NCI-H2107 treated with DMSO at 0.1 percent for 48 hours (cell line): ENCODE data around the gene MOSPD2.
A peak's percentile ranks its signal among the peaks of the same experiment; 100 is the strongest.

Experiments
- DNase-seq: peaks from one replicate; lab custom pipeline; 2025; ENCODE audit not compliant: unreplicated experiment; lab: John Stamatoyannopoulos, UW

MOSPD2 gene

DNA sequence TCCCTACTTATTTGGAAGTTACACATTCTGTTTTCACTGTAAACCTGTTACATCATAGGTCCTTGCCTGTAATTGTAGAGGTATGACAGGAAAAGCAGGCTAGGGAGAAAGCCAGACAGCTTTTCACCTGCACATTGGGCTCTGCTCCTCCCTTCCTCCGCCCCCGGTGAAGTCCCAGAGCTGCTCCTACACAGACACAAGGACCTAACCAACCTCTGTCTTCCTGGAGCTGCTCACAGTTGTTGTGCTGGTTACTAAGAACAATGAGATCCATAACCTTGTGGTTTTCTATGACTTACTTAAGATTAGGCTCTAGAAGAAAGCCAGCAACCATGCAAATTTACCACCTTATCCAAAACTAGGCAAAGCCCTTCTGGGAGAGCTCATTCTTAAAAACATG, 40.0 kb downstream of the MOSPD2 start:
- DNase-seq = no peak

DNA sequence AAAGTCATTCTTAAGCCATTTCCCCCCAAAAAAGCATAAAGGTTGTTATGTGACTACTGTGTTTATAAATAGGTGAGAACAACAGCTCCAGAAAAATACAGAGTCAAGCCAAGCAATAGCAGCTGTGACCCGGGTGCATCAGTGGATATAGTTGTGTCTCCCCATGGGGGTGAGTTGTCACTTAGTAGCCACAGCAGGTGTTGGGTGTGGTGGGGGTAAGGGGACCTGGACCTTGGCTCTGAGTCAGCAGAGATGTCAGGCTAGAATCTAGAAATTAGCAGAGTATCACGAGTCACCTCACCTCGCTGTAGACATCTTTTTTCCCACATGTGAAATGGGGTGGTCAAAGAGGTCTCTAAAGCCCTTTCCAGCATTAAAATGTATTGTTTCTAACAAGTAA, 42.4 kb downstream of the MOSPD2 start:
- no peak for DNase-seq

DNA sequence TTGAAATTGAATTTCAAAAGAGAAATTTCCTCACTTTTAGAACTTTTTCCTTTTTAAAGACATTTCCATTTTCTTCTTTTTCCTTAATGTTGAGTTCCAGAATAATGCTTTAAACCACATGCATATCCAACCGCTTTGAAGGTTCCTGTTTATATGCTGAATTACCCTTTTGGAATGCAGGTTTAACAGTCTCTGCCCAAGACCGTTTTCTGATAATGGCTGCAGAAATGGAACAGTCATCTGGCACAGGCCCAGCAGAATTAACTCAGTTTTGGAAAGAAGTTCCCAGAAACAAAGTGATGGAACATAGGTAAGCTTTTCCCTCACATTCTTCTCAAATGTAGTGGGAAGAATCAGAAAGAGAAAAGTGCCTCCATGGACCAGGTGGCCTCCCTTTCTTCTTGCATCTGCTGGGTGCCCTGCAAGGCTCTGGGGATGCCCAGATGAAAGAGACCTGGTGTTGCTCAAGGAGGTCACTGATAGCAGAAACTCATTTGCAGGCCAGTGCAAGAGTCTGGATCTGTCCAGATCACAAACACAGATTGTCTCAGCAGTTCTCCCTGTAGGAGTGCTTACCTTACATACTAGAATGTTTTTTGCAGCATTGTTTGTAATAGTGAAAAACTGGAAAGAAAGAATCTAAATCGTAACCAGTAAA, 42.9 kb downstream of the MOSPD2 start:
- DNase-seq = no peak

DNA sequence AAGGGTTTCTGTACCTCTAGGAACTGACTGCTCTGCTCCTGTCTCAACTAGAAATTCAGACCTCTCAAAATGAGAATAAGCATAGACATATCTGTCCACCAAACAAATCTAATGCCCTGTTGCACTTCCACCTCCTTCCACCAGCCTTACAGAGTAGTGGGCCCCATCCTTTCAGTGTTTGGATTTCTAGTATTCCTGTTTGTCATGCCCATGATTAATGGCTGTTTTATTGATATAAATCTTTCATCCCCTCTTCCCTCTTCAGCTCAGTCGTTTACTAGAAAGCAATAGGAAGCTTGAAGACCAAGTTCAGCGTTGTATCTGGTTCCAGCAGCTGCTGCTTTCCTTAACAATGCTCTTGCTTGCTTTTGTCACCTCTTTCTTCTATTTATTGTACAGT, 46.2 kb downstream of the MOSPD2 start:
- DNase-seq = no peak

DNA sequence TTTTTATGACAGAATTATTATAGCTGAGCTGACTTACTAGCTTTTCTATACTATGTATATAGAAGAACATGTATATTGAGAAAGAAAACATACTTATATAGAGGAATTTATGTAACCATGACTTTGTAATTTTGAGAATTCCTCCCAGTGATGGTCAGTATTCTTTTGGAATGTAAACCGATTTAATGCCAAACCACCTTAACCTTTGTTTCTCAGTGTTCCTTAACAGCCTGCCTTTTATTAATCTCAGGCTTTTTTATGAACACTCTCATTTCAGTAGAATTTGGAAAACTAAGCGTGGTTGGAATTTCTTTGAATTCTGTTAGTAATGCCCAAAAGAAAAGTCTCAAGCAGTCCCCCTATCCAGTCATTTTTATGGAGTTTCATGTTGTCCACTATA, 47.0 kb downstream of the MOSPD2 start:
- DNase-seq = no peak

DNA sequence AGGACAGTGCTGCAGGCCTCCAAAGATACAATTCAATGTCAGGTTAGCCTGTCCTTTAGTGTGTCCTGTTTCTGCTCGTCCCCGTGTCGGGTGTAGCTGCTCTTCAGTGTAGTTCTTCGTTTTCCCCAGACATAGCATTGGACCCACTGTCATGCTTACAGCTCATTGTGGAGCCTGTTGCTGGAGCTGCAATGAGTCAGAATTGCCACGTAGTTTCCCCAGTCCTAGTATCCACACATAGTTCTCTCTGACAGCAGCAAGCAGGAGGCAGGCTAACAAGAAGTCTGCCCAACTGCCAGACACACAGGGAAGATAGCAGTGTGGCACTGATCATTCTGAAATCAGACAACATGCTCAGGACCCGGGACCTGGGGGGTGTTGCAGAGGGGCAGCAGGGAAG, 49.2 kb downstream of the MOSPD2 start:
- DNase-seq = no peak

DNA sequence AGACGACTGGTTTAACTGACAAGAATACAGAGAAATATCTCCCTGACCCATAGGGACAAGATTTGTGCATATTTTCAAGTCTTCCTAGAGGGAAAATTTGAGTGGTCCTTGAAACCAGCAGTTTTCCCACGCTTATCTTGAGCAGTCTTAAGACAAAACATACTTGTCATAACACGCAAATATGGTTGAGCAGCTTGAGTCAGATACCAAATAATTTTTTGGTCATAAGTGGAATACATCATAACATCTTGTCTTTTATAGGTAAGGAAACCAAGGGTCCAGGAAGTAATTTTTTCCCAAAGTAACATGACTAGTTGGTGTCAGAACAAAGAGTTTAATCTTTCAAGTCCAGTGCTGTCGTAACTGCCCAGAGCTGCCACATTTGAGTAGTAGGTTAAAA, 50.5 kb downstream of the MOSPD2 start:
- DNase-seq = no peak

DNA sequence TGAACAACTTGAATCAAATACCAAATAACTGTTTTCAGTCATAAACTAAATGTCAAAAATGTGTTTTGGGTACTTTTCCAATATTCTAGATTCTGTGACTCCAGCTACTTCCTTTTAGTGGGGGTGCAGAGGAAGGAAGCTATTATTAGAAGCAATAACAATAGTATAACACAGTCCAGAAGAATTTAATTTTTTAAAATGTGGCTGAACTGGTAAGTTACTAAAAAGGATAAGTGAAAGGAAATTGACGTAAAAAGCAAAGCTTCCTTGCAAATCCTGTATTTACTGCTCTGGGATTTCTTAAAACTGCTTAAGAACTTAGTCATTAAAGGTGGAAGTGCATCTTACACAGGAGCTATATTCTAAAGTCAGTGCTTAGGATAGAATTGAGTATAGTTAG, 53.2 kb downstream of the MOSPD2 start:
- DNase-seq = no peak

- peak; percentile 17 for DNase-seq
Measured at GRCh38 chrX:14927401-14927800, 54.2 kb downstream of the MOSPD2 start.

DNA sequence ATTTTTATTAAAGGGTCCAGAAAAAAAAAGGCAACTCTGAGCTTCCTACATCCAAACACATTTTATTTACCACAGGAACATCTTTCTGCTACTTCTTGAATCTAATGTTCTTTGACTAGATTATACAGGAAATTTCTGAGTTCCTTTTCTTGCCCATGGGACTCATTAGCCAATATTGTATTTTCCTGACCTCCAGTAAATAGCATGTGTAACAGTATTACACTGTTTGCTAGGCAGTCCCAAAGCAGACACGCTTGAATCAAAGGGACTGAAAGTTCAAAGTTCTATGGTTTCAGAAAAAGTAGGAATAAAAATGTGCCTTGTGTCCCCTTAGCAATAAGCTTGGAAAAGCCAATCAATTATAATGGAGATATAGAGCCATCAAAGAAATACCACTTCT, 57.4 kb downstream of the MOSPD2 start:
- DNase-seq = no peak

GRCh38 chrX:14932136-14932535, 58.9 kb downstream of the MOSPD2 start:
- no peak for DNase-seq

- DNase-seq = no peak
Measured at GRCh38 chrX:14934423-14934822, 61.2 kb downstream of the MOSPD2 start.

DNA sequence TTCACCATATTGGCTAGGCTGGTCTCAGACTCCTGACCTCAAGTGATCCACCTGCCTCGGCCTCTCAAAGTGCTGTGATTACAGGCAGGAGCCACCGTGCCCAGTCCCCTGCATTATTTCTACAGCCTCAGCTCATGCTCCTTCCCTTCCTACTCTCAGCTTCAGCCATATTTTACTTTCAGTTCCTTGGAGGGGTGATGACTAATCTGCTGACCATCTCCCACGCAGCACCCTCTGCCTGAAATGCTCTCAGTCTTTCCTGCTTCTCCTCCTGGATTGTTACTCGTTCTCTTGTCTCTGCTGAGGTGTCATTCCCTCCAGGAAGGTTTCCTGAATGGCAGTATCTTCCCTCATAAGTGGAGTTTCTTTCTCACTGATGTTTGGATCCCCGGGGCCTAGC, 63.3 kb downstream of the MOSPD2 start:
- DNase-seq = no peak

DNA sequence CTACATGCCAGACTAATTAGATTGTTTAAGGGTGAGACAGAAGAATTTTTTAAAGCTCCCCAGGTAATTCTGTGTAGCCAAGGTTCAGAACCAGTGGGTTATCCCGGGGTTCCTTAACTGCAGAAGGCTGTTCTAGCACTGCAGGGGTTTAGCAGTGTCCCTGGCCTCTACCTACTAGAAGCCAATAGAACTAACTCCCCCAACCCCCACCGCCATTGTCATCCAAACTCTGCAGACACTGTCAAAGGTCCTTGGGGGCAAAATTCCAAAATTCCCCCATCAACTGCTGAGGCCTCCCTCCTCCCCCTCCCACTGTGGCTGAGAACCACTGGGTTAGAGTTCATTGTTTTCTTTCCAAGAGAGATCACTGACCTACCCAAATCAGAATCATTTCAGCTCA, 66.4 kb downstream of the MOSPD2 start:
- DNase-seq = no peak

GRCh38 chrX:14941301-14941700, 68.1 kb downstream of the MOSPD2 start:
- no peak for DNase-seq

GRCh38 chrX:14942341-14942740, 69.1 kb downstream of the MOSPD2 start:
- no peak for DNase-seq

GRCh38 chrX:14943962-14944361, 70.7 kb downstream of the MOSPD2 start:
- no peak for DNase-seq

DNA sequence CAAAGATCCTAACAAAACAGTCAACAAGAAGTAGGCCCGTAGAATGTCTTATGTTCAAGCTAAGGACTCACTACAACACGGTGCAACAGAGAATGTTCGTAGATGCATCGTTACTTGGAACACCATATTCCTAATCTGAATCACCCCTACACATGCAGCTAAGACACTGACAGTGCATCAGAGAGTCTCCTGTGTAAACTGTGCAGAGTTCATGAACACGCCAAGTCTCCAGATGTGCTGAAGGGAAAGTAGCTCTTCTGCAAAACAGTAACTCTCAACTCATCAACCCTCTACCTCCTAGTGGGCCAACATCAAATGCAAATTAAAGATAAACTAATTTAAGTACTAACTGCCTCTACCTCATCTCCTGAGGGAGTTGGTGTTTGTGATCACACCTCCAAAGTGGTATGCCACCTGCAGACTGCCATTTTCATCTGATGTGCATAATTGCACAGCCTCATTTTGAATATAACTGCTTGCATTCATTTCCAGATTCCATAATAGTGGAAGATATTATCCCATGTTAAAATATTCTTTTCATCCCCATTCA, 73.5 kb downstream of the MOSPD2 start:
- DNase-seq = no peak

DNA sequence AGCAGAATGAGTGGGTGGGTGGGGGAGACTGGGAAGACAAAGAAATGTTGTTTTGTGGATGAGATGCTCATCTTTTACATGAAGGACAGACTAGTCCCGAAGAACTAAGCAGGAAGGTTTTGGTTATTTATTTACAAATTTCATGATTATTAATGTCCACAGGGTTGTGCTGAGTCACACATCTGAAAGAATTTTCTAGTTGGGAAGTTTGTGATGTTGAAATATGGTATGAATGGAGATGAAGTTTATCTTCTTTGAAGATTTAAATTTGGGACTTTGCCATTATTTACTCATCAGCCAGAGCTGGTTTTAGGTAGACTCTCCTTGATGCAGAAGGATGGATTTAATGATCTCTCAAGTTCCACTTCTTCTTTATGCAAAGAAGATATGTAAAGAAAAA, 75.5 kb downstream of the MOSPD2 start:
- no peak for DNase-seq

DNA sequence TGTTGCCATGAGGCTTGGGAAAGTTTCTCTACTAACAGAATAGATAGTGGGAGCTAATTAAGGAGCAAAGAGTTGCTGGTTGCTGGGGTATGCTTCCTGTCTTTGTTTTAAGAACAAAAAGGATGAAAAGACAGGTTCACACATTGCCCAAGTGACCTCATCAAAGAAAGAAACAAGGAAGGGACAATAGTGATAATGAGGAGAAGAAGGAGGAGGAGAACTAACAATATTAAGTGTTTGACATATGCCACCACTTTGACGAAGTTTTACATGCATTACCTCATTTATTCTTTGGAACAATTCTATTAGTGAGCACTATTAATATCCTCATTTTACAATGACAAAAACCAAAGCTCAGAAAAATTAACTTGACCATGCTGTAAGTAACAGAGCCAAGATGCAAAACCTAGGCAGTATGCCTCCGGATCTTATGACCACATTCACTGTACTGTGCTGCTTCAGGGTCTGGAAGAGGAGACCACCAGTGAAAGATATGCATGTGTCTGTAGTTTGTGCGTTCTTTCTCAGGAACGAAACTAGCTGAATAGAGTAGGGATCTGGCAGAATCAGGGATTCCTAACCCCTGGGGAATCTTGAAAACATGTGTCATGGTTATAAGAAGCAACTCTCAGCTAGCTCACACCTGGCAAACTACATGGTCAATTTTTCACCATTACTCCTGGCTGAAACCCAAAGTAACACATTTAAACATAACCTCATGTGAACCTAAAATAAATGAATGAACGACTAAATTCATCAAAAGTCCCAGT, 83.8 kb downstream of the MOSPD2 start:
- DNase-seq = no peak

GRCh38 chrX:14963447-14964236, 90.4 kb downstream of the MOSPD2 start:
- DNase-seq = no peak

GRCh38 chrX:14964500-14964899, 91.3 kb downstream of the MOSPD2 start:
- DNase-seq = no peak
